ENCODE measurements around the gene SDK2.

DNA sequence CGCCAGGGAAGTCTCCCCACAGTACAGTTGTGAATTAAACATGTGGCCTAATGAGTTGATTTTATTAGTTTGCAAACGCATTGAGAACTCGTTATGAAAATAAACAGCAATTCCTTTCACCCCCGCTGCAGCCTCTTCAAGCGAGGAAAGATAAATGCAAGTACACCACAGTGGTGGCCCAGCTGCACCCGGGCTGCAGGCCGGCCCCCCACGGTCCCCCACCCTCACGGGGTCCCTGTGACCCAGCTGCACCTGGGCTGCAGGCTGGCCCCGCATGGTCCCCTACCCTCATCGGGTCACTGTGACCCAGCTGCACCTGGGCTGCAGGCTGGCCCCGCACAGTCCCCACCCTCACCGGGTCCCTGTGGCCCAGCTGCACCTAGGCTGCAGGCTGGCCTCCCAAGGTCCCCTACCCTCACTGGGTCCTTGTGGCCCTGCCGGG is 32.2 kb downstream of the SDK2 start:
- TF ChIP-seq CTCF (IDR thresholded peaks at IDR 0.05) (no peak), POLR2A (IDR thresholded peaks at IDR 0.05) (no peak)
